ENCODE data around the gene RAB40C. TPM values are rescaled to one million over a fixed set of nuclear protein-coding genes. Genes with fewer than 3 reads are reported as not detected.

Gene RAB40C
- total RNA-seq, 1 experiment from 2014 or later = 15.2 TPM

DNA sequence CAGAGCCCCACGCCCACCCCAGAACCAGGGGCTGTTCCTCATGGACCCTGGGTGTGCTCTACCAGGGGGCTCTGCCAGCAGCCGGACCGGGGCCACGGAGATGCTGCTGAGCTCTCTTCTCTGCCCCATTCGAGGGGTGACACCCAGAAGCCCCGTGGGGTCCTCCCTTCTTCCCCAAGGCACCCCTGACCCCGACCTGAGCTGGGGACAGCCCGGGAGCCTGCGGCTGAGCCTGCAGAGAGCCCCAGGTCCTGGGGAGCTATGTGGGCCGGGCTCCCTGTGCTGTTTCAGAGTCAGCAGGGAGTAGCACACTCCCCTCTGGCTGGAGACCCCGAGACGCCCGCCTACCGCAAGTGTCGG lies 30.9 kb upstream of the RAB40C start:
- no peak for DNase-seq (ENCODE audit: low read depth)

DNA sequence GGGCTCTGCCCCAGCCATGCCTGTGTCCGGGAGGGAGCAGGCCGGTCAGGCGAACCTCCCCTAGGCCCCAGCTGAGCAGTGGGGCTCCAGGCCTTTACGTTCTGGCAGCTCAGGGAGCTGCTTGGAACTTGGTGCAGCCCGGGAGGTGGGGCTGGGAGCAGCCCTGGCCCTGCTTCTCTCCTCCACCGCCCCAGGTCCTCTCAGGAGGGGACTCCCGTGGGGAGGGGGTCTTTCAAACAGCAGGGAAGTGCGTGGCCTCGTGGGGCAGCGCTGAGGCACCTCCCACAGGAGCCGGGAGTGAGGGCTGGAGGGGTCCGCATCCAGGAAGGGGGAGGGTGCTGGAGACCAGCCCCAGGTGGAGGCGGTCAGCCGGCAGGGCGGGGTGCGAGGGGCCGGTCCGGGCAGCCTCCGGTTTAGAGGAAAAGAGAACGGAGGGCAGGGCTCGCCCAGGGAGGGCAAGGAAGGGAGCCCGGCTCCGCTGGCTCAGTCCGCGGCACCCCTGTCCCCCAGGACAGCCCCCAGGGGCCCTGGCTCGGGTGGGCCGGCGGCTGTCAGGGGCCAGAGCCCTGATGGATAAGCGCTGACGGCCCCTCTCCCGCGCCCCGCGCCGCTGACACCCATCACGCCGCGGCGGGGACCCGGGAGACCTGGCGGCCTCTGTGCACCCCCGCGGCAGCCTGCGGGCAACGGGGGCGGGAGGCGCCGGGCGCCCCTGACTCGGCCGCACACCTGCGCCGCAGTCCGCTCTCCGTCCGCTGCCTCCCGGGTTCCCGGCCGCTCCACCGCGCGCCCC lies 30.3 kb upstream of the RAB40C start:
- no peak for DNase-seq (ENCODE audit: low read depth)

DNA sequence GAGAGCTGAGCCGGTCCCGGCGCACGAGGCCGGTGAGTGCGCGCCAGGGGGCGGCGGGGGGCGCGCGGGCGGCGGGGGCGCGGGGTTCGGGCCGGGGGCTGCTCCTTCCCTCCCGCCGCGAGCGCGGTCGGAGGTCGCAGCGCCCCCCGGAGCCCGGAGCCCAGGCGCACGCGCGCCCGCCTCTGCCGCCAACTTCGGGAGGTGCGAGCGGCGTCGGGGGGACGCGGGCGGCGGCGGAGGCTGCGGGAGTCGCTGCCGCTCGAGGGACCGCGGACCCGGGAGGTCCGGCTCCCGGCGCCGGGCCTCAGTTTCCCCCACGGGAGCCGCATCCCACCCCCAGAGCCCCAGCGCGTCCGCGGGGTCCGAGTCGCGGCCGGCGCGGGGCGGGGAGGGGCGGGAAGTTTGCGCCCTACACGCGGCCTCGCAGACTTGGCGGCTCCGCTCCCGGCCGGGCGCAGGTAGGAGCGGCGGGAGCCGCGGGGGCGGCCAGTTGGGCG lies 29.6 kb upstream of the RAB40C start, which contains the start of gene PRR35:
TSS of gene PRR35 (plus strand) at position 191 of the 497 bp plus-strand sequence. CDS start 2,901 bp downstream, outside the sequence.
- no peak for DNase-seq (ENCODE audit: low read depth)

DNA sequence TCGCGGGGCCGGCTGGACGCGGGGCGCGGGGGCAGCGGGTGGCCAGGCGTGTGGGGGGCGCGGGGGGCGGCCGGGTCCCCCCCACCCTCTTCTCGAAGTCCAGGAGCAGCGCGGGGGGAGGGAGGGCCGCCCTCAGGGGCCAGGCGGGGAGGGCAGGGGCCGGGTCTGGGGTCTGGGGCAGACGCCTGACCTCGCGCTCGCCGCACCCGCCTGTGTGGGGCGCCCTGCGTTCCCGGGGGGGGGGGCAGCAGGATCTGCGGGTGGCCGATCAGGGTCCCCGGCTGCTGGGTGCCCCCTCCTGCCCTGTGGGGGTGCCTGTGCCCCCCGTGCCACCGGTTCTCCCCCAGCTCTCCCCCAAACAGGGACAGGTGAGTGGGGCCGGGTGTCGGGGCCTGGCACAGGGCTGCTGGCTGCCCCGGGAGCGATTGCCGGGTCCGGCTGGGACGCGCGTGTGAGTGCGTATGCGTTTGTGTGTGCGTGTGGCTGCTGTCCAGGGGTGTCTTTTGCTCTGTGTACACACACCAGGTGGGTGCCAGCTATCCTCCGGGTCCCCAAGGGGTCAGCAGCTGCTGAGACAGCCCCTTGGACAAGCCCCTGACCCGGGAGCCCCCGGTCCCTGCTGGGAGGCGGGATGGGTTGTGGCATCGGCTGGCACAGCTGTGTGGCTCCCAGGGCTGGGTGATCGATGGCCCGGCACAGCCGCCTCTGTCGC lies 29.0 kb upstream of the RAB40C start:
- no peak for DNase-seq (ENCODE audit: low read depth)

DNA sequence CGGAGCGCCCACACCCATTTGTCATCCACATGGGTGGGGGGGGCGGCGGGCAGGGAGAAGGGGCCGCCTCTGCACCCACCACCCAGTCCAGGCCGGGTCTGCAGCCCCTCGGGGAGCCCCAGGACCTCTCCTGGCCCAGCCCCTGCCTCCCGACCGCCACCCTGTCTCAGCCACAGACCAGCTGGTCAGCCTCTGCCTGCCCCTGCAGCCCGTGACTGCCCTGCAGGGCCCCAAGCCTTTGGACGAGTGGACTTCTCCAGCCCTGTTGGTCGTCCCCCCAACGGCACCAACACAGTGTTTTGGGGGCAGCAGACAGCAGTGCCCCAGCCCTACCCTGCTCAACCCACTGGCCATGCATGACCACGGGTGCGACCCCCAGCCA lies 28.5 kb upstream of the RAB40C start:
- DNase-seq (ENCODE audit: low read depth) = no peak

DNA sequence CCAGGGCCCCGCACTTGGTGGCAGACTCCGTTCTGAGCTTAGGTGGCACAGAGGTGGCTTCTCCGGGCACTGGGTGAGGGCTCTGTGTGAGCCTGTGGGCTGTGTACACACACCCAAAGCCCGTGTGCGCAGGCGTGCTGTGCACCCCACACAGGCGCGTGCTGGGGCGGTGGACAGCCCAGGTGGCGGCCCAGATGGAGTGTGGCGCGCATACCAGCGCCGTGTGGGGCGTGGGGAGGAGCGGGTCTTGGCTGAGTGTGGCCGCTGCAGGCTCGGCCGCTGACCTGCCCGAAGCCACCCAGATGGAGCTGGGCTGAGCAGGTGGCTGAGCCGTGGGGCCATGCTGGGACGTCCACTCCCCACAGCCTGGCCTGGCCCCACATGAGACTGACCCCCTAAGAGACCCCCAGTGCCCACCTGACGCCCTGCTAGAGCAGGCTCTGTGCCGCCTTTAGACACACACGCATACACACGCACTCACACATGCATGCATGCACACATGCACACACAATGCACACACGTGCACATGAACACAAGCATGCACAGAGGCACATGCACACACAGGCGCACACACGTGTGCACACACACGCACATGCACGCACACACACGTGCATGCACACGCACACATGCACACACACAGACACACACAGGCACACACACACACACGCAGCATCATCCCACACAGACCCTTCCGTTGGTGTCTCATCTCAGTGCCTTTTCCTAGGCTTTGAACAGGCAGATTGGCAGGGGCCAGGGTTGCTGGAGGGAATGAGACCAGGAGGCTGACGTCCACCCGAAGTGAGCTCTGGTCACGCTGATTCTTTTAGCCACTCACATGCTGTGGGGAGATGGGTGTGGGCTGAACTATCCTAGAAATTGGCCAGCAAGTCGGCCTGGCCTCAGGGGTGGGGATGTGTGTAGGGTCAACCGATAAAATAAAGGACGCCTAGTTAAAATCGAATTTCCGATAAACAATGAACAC lies 27.6 kb upstream of the RAB40C start:
- DNase-seq (ENCODE audit: low read depth) = no peak

DNA sequence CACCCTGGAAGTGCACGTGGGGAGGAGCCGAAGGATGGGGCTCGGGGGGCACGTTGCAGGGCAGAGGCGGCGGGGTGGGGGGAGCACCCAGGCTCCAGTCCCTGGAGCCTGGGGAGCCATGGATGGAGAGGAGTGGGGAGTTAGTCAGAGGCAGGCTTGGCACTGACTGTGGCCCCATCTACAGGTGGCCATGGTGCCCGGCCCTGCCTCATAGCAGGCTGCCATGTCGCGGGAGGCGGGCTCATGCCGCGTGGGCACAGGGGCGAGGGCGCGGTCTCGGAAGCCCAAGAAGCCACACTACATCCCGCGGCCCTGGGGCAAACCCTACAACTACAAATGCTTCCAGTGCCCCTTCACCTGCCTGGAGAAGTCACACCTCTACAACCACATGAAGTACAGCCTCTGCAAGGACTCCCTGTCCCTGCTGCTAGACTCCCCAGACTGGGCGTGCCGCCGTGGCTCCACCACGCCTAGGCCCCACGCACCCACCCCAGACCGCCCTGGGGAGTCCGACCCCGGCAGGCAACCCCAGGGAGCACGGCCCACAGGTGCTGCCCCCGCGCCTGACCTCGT lies 26.7 kb upstream of the RAB40C start:
- no peak for DNase-seq (ENCODE audit: low read depth)

DNA sequence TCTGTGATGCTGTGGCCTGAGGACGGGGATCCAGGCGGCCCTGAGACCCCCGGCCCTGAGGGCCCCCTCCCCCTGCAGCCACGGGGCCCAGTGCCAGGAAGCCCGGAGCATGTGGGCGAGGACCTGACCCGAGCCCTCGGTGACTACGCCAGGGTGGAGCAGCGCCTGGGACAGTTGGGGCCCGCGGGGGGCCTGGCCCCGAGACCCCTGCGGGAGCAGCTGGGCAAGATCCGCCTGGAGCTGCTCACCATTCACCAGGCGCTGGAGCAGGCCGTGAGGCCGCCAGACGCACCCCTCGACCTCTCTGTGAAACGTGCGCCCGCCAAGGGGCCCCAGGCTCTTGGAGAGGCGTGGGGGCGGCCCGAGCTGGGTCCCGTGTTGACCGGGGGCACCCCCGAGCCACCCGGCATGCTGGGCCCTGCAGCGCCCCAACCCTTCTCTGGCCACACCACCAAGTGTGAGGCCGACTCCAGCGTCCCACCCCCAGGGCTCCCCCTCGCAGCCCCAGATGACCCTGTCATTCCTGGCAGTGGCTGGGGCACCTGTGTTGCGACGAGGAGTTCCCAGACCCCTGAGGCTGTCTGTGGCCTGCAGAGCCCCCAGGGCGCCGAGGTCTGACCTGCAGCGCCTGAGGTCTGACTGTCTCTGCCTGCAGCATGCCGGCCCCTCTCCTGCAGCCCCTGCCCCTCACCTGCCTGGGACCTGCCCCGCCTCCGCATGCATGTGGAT lies 25.0 kb upstream of the RAB40C start:
- no peak for DNase-seq (ENCODE audit: low read depth)

DNA sequence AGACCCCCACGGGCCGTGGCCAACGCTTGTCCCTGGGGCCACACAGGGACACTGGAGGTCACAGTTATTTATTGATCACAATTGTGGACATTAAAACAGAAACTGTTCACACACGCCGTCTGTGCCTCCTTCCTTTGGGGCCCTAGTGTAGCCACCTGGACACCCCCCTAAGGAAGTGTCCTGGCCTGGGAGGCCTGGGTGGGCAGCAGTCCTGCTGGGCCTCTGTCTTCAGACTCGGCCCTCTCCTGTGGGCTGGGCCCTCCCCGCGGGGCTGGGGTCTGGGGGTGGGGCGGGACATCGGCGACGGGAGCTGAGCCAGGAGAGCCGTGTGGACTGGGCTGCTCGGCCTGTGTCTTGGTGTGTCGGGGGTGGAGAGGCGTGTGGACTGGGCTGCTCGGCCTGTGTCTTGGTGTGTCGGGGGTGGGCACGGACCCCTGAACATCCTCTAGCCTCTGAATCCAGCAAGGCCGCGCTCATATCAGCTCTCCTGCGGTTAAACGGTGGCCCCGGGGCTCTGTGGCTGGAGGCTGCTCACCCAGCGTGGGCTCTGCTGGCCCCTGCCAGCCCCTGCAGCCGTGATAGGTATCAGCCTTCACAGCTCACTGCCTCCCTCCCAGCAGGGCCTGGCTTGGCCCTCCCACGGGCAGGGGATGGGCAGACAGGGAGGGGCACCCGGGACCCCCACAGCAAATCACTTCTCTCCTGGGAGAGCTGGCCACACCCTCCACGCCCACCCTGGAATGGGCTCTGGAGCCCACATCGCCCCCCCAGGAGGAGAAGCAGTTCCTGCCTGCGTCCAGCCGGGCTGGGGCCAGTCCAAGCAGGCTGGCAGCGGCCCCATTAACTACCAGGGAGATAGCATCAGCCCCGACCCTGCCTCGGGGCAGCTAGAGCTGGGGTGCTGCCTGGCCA lies 24.2 kb upstream of the RAB40C start:
- peak; percentile 57 for DNase-seq (ENCODE audit: low read depth)

DNA sequence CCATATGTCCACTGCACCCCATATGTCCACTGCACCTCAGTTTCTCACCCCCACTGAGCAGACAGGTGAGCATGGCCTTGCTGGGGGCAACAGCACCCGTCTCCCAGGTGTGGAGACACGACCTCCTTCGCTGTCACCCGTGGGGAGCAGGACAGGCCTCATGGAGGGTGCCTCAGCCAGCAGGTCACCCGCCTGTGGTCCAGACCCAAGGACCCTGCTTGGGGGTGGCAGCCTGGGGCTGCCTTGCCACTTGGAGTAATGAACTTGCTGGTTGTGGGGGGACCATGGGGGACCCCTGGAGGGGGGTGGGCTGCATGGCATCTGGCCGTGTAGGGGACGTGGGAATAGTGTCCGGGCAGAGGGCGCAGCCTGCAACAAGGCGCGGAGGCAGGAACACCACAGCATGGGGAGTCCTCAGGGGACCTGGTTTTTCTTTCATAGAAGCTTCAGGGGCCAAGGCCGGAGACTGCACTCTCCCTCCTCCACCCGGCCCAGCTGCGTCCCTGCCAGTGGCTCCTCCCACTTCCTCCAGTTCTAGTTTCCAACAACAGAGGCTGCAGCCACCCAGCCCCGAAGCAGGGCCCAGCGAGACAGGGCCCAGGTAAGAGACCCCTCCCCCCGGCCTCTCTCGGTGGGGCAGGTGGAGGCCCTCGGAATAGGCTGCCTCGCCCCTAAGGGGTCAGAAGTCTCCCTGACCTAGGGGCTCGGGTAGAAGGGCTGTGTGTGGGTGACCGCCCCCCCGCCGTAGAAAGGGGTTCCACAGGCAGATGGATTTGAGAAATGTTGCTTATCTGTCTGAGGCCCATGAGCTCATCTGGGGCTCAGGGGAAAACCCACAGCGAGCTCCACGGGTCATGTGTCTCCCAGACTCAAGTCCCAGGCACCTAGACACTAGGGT lies 23.1 kb upstream of the RAB40C start, which contains the start of gene NHLRC4:
TSS of gene NHLRC4 (plus strand) at position 531 of the 898 bp plus-strand sequence. CDS start 1,043 bp downstream, outside the sequence.
- DNase-seq (ENCODE audit: low read depth) = peak; percentile 33

DNA sequence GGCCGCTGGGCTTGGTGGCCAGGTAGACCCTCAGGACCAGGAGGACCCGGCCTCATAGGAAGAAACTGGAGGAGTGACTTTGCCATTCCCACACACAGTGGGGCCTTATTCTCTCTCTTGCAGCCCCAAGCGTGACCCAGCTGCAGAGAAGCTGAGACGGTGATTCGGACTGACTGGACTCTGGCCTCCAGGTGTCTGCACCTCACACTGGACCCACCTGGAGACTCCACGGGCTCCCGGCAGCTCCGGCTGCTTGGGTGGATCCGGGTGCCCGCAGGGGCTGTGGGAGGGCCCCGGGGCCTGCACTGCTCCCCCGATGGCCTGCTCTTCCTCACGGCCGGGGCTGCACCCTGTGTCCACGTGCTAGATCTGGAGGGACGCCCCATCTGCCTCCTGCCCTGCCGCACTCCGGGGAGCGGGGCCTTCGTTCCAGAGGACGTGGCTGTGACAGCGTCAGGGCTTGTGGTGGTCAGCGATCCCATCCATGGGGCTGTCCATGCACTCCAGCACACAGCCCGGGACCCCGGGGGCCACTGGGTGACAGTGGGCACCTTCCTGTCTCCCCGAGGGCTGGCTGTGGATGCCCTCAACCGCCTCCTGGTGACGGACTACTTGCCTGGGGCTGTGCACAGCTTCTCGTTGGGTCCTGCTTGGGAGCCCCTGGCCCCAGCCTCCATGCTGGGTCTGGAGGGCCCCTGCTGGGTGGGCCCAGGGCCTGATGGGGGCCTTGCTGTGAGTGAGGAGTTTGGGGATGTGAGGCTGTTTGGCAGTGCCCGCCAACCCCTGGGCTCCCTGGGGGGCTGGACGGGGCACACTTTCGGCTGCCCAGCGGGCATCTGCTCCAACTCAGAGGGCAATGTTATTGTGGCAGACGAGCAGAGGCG lies 22.3 kb upstream of the RAB40C start:
- DNase-seq (ENCODE audit: low read depth) = no peak

DNA sequence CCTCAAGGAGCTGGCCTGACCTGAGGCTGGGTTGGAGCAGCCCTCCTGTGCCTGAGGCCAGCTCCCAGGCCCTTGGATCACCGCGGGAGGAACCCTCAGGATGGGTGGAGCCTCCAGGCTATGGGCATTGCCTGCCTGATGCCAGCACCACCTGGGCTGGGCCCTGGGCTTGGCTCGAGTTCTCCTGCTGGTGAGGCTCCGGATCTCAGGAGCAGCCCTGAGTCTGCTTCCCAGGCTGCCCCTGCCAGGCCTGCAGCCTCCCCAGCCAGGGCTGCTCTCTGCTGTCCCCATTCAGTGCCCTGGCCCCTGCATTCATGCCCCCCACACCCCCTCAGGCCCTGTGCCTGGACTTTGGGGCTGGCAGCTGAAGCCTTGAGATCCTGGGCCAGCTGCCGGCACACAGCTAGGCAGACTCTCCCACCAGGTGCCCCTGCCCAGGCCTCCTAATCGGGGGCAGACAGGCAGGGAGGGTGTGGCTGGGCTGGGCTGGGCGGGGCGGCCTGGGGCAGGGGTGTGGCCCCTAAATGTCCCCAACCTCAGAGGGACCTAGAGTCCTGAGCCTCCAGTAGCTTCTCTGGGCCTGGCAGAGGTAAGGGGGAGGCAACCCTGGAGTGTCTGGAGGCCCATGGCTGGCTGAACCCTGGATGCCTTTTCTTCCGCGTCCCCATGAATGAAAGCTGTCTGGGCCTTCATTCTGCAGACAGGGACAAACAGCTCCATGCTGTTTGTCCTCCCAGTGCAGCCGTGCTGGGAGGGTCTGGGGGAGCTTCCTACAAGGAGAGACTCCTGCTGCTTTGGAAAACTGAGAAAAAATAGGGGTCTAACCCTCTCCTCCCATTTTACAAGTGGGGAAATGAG lies 21.2 kb upstream of the RAB40C start:
- DNase-seq (ENCODE audit: low read depth) = no peak

DNA sequence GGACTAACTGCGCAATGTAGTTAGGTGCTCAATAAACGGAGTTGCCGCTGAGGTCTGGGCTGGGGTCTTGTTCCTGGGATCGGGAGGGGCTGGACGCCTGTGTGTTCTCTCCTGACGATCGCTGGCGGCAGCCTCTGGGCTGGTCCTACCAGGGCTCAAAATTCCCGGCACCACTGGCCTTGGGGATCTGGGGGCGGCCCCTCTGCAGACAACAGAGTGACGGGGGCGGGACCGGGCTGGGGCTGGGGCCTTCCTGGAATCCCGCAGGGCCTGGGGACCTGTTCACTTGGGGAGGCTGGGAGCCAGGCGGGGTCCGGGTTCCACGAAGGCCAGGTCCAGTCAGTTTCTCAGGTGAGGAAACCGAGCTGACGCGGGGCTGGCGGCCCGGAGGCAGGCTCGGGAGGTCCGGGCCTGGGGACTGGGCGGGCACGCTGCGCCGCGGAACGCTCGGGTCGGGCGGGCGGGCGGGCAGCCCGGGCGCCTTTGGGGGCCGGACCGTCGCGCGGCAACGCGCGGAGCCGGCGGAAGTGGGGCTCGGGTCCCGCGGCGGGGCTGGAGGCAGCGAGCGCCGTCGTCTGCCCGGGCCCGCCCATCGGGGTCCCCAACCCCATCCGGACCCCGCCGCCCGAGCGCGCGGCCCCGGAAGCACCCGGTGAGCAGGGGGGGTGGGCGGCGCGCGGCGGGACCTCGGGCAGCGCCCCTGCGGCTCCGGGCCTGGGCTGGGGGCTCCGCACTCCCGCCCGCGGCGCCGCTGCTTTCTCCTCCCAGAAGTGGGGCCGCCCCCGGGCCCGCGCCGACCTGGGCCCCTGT lies 20.2 kb upstream of the RAB40C start, which contains the start of gene PIGQ:
TSS of gene PIGQ (plus strand) at position 524 of the 810 bp plus-strand sequence. CDS start 4,107 bp downstream, outside the sequence.
- DNase-seq (ENCODE audit: low read depth) = peak; percentile 47

DNA sequence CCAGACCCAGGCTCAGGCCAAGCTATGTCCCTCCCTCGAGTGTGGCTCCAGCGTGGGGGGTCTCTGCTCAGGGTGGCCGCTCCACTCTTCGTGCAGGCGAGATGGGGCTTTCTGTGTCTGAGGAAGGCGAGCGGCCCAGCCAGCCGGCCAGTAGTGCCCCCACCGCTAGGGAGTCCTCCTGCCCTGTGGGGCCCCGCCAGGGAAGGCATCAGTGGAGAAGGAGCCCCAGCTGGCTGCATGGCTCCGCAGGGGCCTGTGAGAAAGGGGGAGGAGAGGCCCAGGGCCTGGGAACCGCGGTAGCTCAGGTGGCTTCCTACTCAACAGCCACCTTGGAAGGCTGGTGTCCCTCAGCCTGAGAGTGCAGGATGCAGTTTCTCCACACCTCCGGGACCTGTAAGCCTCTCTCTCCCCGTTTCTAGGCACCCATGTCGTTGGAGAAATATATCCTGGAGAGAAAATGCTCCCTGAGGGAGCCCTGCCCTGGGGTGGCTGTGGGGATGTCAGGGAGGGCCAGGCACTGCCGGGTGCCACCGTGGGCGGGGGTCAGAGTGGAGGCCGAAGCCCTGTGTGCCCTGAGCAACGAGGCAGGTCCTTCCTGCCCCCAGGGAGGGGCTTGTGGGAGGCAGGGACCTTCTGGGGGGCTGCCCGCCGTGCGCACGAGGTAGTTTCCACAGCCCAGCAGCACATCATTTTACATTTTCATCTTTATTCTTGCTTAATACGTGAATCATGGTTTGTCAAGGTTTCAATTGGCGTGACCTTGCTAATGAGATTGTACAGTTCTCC lies 16.8 kb upstream of the RAB40C start:
- no peak for DNase-seq (ENCODE audit: low read depth)
